Keratinocyte (primary cell): ENCODE data around the gene CC2D1A. TPM values are rescaled to one million over a fixed set of nuclear protein-coding genes. Genes with fewer than 3 reads are reported as not detected.

ENCODE experiments used
- DNase-seq: peaks from one replicate; pipeline ENCODE4 v3.0.0-alpha.2; 2011; ENCODE audit warnings: low read depth, missing footprints, low spot score
- FAIRE-seq: peaks from 2 replicates; lab custom pipeline; 2011; peaks lifted over from hg19 to GRCh38; lab: Jason Lieb, UNC
- H2AFZ ChIP-seq: 2 replicates; pipeline ENCODE4 v1.6.0; 2012; ENCODE audit warnings: low read length, control low read depth, inconsistent platforms; ENCODE audit not compliant: control insufficient read depth
- H3K27ac ChIP-seq: 2 replicates; pipeline ENCODE4 v1.5.1; 2011; ENCODE audit warnings: low read length; ENCODE audit not compliant: control insufficient read depth, insufficient read depth
- H3K27me3 ChIP-seq: 3 replicates; pipeline ENCODE4 v1.6.0; 2011; ENCODE audit warnings: low read length; ENCODE audit not compliant: control insufficient read depth, insufficient read depth; ENCODE audit errors: extremely low read depth
- H3K36me3 ChIP-seq, 2 experiments: 2 replicates in 1 of 2; 3 replicates in 1 of 2; pipeline ENCODE4 v1.5.1; 2011; ENCODE audit warnings: low read length in 2 of 2, mild to moderate bottlenecking in 1 of 2; ENCODE audit not compliant: control insufficient read depth in 2 of 2, insufficient read depth in 2 of 2; ENCODE audit errors: extremely low read depth in 1 of 2
- H3K4me1 ChIP-seq: 3 replicates; pipeline ENCODE4 v1.5.1; 2011; ENCODE audit warnings: low read length; ENCODE audit not compliant: control insufficient read depth, insufficient read depth; ENCODE audit errors: extremely low read depth
- H3K4me2 ChIP-seq: 3 replicates; pipeline ENCODE4 v1.6.0; 2011; ENCODE audit warnings: low read depth, low read length; ENCODE audit not compliant: control insufficient read depth, insufficient read depth; ENCODE audit errors: extremely low read depth
- H3K4me3 ChIP-seq, 3 experiments: fragments of 200-600 bp in 1 of 3; sonication (generic) in 1 of 3; 2 replicates in 2 of 3; 3 replicates in 1 of 3; pipeline ENCODE4 v1.5.1; 2011 to 2016; ENCODE audit warnings: low read length in 3 of 3, mild to moderate bottlenecking in 3 of 3, control low read depth in 2 of 3, inconsistent platforms in 1 of 3, low read depth in 1 of 3, mixed read lengths in 1 of 3, mixed run types in 1 of 3, moderate library complexity in 1 of 3; ENCODE audit not compliant: control insufficient read depth in 2 of 3, insufficient read depth in 2 of 3; ENCODE audit errors: extremely low read depth in 1 of 3
- H3K79me2 ChIP-seq: 2 replicates; pipeline ENCODE4 v1.6.0; 2012; ENCODE audit warnings: low read length; ENCODE audit not compliant: control insufficient read depth, insufficient read depth
- H3K9ac ChIP-seq: 3 replicates; pipeline ENCODE4 v1.6.0; 2011; ENCODE audit warnings: low read length; ENCODE audit not compliant: control insufficient read depth, insufficient read depth; ENCODE audit errors: extremely low read depth
- H3K9me1 ChIP-seq: 3 replicates; pipeline ENCODE4 v1.6.0; 2011; ENCODE audit warnings: low read length; ENCODE audit not compliant: control insufficient read depth, insufficient read depth; ENCODE audit errors: extremely low read depth
- H3K9me3 ChIP-seq: 2 replicates; pipeline ENCODE4 v1.5.1; 2012; ENCODE audit warnings: low read depth, low read length; ENCODE audit not compliant: control insufficient read depth
- H4K20me1 ChIP-seq: 3 replicates; pipeline ENCODE4 v1.6.0; 2011; ENCODE audit warnings: low read length; ENCODE audit not compliant: control insufficient read depth, insufficient read depth; ENCODE audit errors: extremely low read depth
- CTCF ChIP-seq, 3 experiments: IDR thresholded peaks in 1 of 3; conservative IDR thresholded peaks in 1 of 3; optimal IDR thresholded peaks in 1 of 3; 2 replicates in 2 of 3; 3 replicates in 1 of 3; pipeline versions ENCODE3 to v1.5.1; 2011; ENCODE audit warnings: low read length in 3 of 3, mild to moderate bottlenecking in 3 of 3, moderate library complexity in 2 of 3, control low read depth in 1 of 3, inconsistent platforms in 1 of 3; ENCODE audit not compliant: insufficient read depth in 2 of 3; ENCODE audit errors: extremely low read depth in 1 of 3
- EZH2 ChIP-seq: IDR thresholded peaks from one replicate; pipeline ENCODE4 v1.6.1; 2012; ENCODE audit warnings: inconsistent platforms, mild to moderate bottlenecking, low read length, moderate library complexity
- dilution Hi-C: fragments of 300-500 bp; cut with MboI; formaldehyde crosslinking; loops from one replicate; pipeline ENCODE4 v1.7.0; 2020; ENCODE audit warnings: low sequenced_read_pairs; ENCODE audit not compliant: extremely low pct_ligation_motif_present
- polyA plus RNA-seq, 5 experiments: library from polyadenylated mRNA; depleted of rRNA in 3 of 5; stranded (reverse) in 3 of 5; stranded (forward) in 1 of 5; unstranded in 1 of 5; fragments of >200 nt; gene quantifications; 1 replicate in 1 of 5; 2 replicates in 3 of 5; 3 replicates in 1 of 5; pipeline versions ENCODE4 v1.2.1 to v1.2.3, GENCODE V29; 2011 to 2012; ENCODE audit warnings: missing spikeins in 2 of 5, low read depth in 1 of 5, low replicate concordance in 1 of 5

Gene CC2D1A
- polyA plus RNA-seq, 1 donor (not counting 4 experiments of a cell fraction or from before 2014, with no cell fraction given) = 11.2 TPM

DNA sequence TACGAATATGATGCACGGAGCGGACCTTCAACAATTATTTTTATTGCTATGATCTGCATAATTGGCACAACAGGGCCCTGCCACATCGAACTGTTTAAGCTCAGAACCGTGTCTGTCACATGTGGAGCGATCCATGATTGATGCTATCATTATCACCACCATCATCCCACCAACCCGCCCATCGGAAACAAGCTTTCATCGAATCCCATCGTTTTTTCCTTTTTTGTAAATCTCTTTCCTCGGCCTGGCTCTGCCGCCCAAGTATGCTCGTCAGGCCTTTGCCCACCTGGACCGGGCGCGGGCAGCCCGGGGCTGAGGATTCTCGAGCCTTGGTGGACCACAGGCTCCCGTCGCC, 45.8 kb downstream of the CC2D1A start:
- Histone ChIP-seq H3K36me3 (peaks cover 9 to 16% of the 10 kb centered on the region in 2 experiments), H3K27ac (no peak overlapping the region), H3K79me2 (peaks cover 19% of the 10 kb centered on the region), H3K9ac (no peak overlapping the region), H3K9me3 (no peaks in the 10 kb centered on the region), H2AFZ (peak overlapping the region; percentile 71), H3K4me3 (peak overlapping the region; percentile 32 to 59 (median 47)), H3K4me2 (peak overlapping the region; percentile 77), H3K27me3 (no peaks in the 10 kb centered on the region), H3K9me1 (no peaks in the 10 kb centered on the region), H3K4me1 (peaks cover 9% of the 10 kb centered on the region), H4K20me1 (no peaks in the 10 kb centered on the region)
- DNase-seq (no peak), FAIRE-seq (no peak)
- dilution Hi-C loops = no loop called here
- TF ChIP-seq CTCF (optimal IDR thresholded peaks at IDR 0.05 in 1 of 3, IDR thresholded peaks at IDR 0.05 in 1 of 3, conservative IDR thresholded peaks at IDR 0.05 in 1 of 3; ENCODE audit: extremely low read depth in 1 of 3, insufficient read depth in 2 of 3, low read length in 3 of 3) (no peak), EZH2 (no peak)

DNA sequence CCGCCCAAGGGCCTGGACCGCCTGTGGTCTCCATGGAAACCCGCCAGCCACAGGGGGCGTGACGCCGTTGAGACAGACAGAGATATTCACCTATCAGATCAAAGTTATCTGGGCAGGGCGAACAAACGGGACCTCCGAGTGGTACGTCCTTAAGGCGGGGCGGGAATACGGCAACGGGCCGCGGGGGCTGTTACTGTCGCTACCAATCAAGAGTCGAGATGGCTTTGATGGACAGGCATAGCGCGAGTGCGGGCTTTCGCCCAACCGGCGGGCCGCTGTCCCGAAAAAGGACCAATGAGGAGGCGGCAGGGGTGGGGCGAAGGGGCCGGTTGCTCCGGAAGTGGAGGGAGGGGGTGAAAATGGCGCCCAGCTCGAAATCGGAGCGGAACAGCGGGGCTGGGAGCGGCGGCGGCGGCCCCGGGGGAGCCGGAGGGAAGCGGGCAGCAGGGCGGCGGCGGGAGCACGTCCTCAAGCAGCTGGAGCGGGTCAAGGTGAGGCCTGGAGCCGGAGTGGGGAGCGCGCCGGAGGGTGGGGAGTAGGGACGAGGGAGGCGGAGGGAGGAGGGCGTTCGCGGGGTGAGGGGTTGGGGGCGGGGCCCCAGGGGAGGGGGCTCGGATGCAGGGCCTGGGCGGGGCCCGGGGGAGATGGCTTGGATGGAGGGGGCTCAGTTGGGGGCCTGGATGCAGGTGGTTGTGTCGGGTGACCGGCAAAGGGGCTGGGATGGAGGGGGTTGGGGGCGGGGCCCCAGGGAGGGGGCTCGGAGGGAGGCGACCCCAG, 46.3 kb downstream of the CC2D1A start, which contains the start of gene DCAF15:
TSS of gene DCAF15 (plus strand) at position 356 of the 777 bp plus-strand sequence. CDS start at position 360, 4 bp downstream.
- dilution Hi-C loops = no loop called here
- Histone ChIP-seq H3K4me3 (peak within 1 kb of the TSS; percentile 62 to 99 (median 78)), H3K79me2 (peaks cover 19% of the 10 kb centered on the region), H3K9me1 (no peaks in the 10 kb centered on the region), H3K27ac (peak within 1 kb of the TSS; percentile 49), H3K27me3 (no peaks in the 10 kb centered on the region), H3K4me1 (peaks cover 9% of the 10 kb centered on the region), H3K9me3 (no peaks in the 10 kb centered on the region), H3K36me3 (peaks cover 12 to 21% of the 10 kb centered on the region in 2 experiments), H4K20me1 (no peaks in the 10 kb centered on the region), H3K4me2 (peak within 1 kb of the TSS; percentile 87), H2AFZ (peak within 1 kb of the TSS; percentile 75), H3K9ac (peak within 1 kb of the TSS; percentile 72)
- peak; percentile 79 for FAIRE-seq
- TF ChIP-seq EZH2 (no peak), CTCF (optimal IDR thresholded peaks at IDR 0.05 in 1 of 3, IDR thresholded peaks at IDR 0.05 in 1 of 3, conservative IDR thresholded peaks at IDR 0.05 in 1 of 3; ENCODE audit: extremely low read depth in 1 of 3, insufficient read depth in 2 of 3, low read length in 3 of 3) (no peak)
- peak; percentile 98 for DNase-seq
